ENCODE data around the gene LDLRAD3. TPM values are rescaled to one million over a fixed set of nuclear protein-coding genes. Genes with fewer than 3 reads are reported as not detected.

The LDLRAD3 gene
- polyA plus RNA-seq, 1 donor (not counting 4 experiments of a cell fraction or from before 2014, with no cell fraction given), result 13.1 TPM

DNA sequence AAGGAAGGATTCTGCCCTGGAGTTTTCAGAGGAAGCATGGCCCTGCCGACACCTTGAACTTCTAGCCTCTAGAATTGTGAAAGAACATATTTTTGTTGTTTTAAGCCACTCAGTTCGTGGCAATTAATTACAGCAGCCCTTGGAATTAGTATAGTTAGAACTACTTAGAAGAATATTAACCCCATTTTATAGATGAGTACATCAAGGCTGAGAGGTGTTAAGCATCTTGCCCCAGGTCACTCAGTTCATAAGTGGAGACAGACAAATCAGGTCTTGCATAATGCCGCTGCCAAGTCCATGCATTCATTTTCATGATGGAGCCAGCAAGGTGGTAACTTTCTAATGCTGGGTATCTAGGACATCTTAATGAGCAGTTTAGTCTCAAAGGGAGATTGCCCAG is 26.6 kb downstream of the LDLRAD3 start:
- Histone ChIP-seq H3K9me3 (ENCODE audit: control insufficient read depth, low read depth, low read length) (peaks cover 4% of the 10 kb centered on the region), H3K27me3 (ENCODE audit: control insufficient read depth, extremely low read depth, insufficient read depth, low read length) (no peaks in the 10 kb centered on the region), H3K79me2 (ENCODE audit: control insufficient read depth, insufficient read depth, low read length) (peaks cover 47% of the 10 kb centered on the region), H2AFZ (ENCODE audit: control insufficient read depth, low read length) (no peak overlapping the region), H3K4me3 (ENCODE audit: control insufficient read depth in 2 of 3, extremely low read depth in 1 of 3, insufficient read depth in 2 of 3, low read depth in 1 of 3, low read length in 3 of 3) (no peak overlapping the region), H3K9me1 (ENCODE audit: control insufficient read depth, extremely low read depth, insufficient read depth, low read length) (no peaks in the 10 kb centered on the region), H3K4me1 (ENCODE audit: control insufficient read depth, extremely low read depth, insufficient read depth, low read length) (no peaks in the 10 kb centered on the region), H3K9ac (ENCODE audit: control insufficient read depth, extremely low read depth, insufficient read depth, low read length) (no peak overlapping the region), H4K20me1 (ENCODE audit: control insufficient read depth, extremely low read depth, insufficient read depth, low read length) (peaks cover 3% of the 10 kb centered on the region), H3K36me3 (ENCODE audit: control insufficient read depth in 2 of 2, extremely low read depth in 1 of 2, insufficient read depth in 2 of 2, low read length in 2 of 2) (peaks cover 0 to 6% of the 10 kb centered on the region in 2 experiments), H3K27ac (ENCODE audit: control insufficient read depth, insufficient read depth, low read length) (no peak overlapping the region), H3K4me2 (ENCODE audit: control insufficient read depth, extremely low read depth, insufficient read depth, low read depth, low read length) (no peak overlapping the region)
- FAIRE-seq (no peak), DNase-seq (ENCODE audit: low read depth, low spot score) (no peak)
- dilution Hi-C loops (cut with MboI; ENCODE audit: extremely low pct_ligation_motif_present, low sequenced_read_pairs), result no loop called here
- no peak for TF ChIP-seq EZH2 (IDR thresholded peaks at IDR 0.05; ENCODE audit: low read length)
- TF ChIP-seq, protein P1, sequence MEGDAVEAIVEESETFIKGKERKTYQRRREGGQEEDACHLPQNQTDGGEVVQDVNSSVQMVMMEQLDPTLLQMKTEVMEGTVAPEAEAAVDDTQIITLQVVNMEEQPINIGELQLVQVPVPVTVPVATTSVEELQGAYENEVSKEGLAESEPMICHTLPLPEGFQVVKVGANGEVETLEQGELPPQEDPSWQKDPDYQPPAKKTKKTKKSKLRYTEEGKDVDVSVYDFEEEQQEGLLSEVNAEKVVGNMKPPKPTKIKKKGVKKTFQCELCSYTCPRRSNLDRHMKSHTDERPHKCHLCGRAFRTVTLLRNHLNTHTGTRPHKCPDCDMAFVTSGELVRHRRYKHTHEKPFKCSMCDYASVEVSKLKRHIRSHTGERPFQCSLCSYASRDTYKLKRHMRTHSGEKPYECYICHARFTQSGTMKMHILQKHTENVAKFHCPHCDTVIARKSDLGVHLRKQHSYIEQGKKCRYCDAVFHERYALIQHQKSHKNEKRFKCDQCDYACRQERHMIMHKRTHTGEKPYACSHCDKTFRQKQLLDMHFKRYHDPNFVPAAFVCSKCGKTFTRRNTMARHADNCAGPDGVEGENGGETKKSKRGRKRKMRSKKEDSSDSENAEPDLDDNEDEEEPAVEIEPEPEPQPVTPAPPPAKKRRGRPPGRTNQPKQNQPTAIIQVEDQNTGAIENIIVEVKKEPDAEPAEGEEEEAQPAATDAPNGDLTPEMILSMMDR (optimal IDR thresholded peaks at IDR 0.05 in 1 of 3, IDR thresholded peaks at IDR 0.05 in 1 of 3, conservative IDR thresholded peaks at IDR 0.05 in 1 of 3; ENCODE audit: extremely low read depth in 1 of 3, insufficient read depth in 2 of 3, low read length in 3 of 3), result no peak

GRCh38 chr11:35971841-35972422 is 28.1 kb downstream of the LDLRAD3 start:
- no peak for TF ChIP-seq EZH2 (IDR thresholded peaks at IDR 0.05; ENCODE audit: low read length)
- TF ChIP-seq, protein P1 (optimal IDR thresholded peaks at IDR 0.05 in 1 of 3, IDR thresholded peaks at IDR 0.05 in 1 of 3, conservative IDR thresholded peaks at IDR 0.05 in 1 of 3; ENCODE audit: extremely low read depth in 1 of 3, insufficient read depth in 2 of 3, low read length in 3 of 3), result no peak
- H2AFZ ChIP-seq (ENCODE audit: control insufficient read depth, low read length), result no peak overlapping the region
- no peaks in the 10 kb centered on the region for H3K4me1 ChIP-seq (ENCODE audit: control insufficient read depth, extremely low read depth, insufficient read depth, low read length)
- peaks cover 4% of the 10 kb centered on the region for H3K9me3 ChIP-seq (ENCODE audit: control insufficient read depth, low read depth, low read length)
- H3K27ac ChIP-seq (ENCODE audit: control insufficient read depth, insufficient read depth, low read length), result no peak overlapping the region
- no peak for DNase-seq (ENCODE audit: low read depth, low spot score)
- no peaks in the 10 kb centered on the region for H3K9me1 ChIP-seq (ENCODE audit: control insufficient read depth, extremely low read depth, insufficient read depth, low read length)
- H3K27me3 ChIP-seq (ENCODE audit: control insufficient read depth, extremely low read depth, insufficient read depth, low read length), result no peaks in the 10 kb centered on the region
- no peak overlapping the region for H3K4me3 ChIP-seq (ENCODE audit: control insufficient read depth in 2 of 3, extremely low read depth in 1 of 3, insufficient read depth in 2 of 3, low read depth in 1 of 3, low read length in 3 of 3)
- peaks cover 3% of the 10 kb centered on the region for H4K20me1 ChIP-seq (ENCODE audit: control insufficient read depth, extremely low read depth, insufficient read depth, low read length)
- no peak for FAIRE-seq
- dilution Hi-C loops (cut with MboI; ENCODE audit: extremely low pct_ligation_motif_present, low sequenced_read_pairs), result no loop called here
- H3K79me2 ChIP-seq (ENCODE audit: control insufficient read depth, insufficient read depth, low read length), result peaks cover 49% of the 10 kb centered on the region
- no peak overlapping the region for H3K9ac ChIP-seq (ENCODE audit: control insufficient read depth, extremely low read depth, insufficient read depth, low read length)
- no peak overlapping the region for H3K4me2 ChIP-seq (ENCODE audit: control insufficient read depth, extremely low read depth, insufficient read depth, low read depth, low read length)
- peaks cover 2 to 6% of the 10 kb centered on the region in 2 experiments for H3K36me3 ChIP-seq (ENCODE audit: control insufficient read depth in 2 of 2, extremely low read depth in 1 of 2, insufficient read depth in 2 of 2, low read length in 2 of 2)

Data from keratinocyte (primary cell).